Nephron (organoid): ENCODE measurements around the gene AOPEP.
"Not testable (repeated sequence)": the region's sequence is repeated elsewhere in the genome, so short reads cannot be mapped to it uniquely, and the experiment has no call there.

Experiments used
- H3K27ac Mint-ChIP-seq, 3 experiments: 2 replicates each; pipeline ENCODE4 v1.8.0; 2020; ENCODE audit warnings: mixed read lengths in 3 of 3, mild to moderate bottlenecking in 2 of 3, moderate library complexity in 1 of 3
- H3K27me3 Mint-ChIP-seq: 2 replicates; pipeline ENCODE4 v1.8.0; 2021; ENCODE audit warnings: low read depth, mild to moderate bottlenecking, moderate library complexity, mixed read lengths
- H3K36me3 Mint-ChIP-seq: 2 replicates; pipeline ENCODE4 v1.8.0; 2020; ENCODE audit warnings: low read depth, mixed read lengths
- H3K4me1 Mint-ChIP-seq: 2 replicates; pipeline ENCODE4 v1.8.0; 2020; ENCODE audit warnings: mixed read lengths
- H3K4me3 Mint-ChIP-seq, 3 experiments: 2 replicates each; pipeline ENCODE4 v1.8.0; 2020; ENCODE audit warnings: mild to moderate bottlenecking in 3 of 3, mixed read lengths in 3 of 3, moderate library complexity in 2 of 3
- H3K9me3 Mint-ChIP-seq: 2 replicates; pipeline ENCODE4 v1.8.0; 2020; ENCODE audit warnings: mixed read lengths
- TF ChIP-seq, protein P1 (sequence below), 3 experiments: fragments of 200-600 bp; sonication (generic); IDR thresholded peaks; one replicate each; pipeline ENCODE4 v1.5.0; 2021; ENCODE audit warnings: antibody characterized with exemption in 3 of 3; ENCODE audit not compliant: unreplicated experiment in 3 of 3

AOPEP gene

DNA sequence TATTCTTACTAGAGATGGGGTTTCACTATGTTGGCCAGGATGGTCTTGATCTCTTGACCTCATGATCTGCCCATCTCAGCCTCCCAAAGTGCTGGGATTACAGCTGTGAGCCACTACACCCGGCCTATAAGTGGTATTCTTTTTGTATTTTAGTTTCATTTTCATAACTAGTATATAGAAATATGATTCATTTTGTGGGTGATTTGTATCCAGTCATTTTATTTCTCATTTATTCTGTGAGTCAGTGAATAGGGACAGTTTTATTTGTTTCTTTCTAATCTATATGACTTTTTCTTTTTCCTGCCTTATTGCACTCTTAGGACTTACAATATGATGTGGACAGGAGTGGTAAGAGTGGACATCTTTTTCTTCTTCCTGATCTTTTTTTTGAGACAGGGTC lies 112.9 kb downstream of the AOPEP start:
- TF ChIP-seq, protein P1, sequence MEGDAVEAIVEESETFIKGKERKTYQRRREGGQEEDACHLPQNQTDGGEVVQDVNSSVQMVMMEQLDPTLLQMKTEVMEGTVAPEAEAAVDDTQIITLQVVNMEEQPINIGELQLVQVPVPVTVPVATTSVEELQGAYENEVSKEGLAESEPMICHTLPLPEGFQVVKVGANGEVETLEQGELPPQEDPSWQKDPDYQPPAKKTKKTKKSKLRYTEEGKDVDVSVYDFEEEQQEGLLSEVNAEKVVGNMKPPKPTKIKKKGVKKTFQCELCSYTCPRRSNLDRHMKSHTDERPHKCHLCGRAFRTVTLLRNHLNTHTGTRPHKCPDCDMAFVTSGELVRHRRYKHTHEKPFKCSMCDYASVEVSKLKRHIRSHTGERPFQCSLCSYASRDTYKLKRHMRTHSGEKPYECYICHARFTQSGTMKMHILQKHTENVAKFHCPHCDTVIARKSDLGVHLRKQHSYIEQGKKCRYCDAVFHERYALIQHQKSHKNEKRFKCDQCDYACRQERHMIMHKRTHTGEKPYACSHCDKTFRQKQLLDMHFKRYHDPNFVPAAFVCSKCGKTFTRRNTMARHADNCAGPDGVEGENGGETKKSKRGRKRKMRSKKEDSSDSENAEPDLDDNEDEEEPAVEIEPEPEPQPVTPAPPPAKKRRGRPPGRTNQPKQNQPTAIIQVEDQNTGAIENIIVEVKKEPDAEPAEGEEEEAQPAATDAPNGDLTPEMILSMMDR (IDR thresholded peaks at IDR 0.05; ENCODE audit: unreplicated experiment in 3 of 3) = no peak
- H3K4me3 Mint-ChIP-seq = no peak overlapping the region
- H3K36me3 Mint-ChIP-seq = peaks cover 52% of the 10 kb centered on the region
- no peaks in the 10 kb centered on the region for H3K27me3 Mint-ChIP-seq
- H3K4me1 Mint-ChIP-seq = no peaks in the 10 kb centered on the region
- no peak overlapping the region for H3K27ac Mint-ChIP-seq
- H3K9me3 Mint-ChIP-seq = peaks cover 38% of the 10 kb centered on the region

DNA sequence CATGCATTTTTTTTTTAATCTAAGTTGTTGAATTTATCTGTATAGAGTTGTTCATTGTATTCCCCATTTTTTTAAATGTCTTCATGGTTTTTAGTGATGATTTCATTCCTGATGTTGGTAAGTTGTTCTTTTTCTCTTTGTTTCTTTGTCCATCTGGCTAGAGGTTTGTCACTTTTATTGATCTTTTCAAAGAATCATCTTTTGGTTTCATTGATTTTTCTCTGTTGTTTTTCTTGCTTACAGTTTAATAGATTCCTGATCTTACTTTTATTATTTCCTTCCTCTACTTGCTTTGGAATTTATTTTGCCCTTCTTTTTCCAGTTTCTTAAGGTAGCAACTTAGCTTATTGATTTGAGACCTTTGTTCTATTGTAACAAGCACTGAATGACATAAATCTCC lies 114.2 kb downstream of the AOPEP start:
- Mint-ChIP-seq H3K27me3 (no peaks in the 10 kb centered on the region), H3K9me3 (peaks cover 38% of the 10 kb centered on the region), H3K4me3 (no peak overlapping the region), H3K27ac (no peak overlapping the region), H3K4me1 (peaks cover 5% of the 10 kb centered on the region), H3K36me3 (peaks cover 53% of the 10 kb centered on the region)
- TF ChIP-seq, protein P1 (IDR thresholded peaks at IDR 0.05; ENCODE audit: unreplicated experiment in 3 of 3) = no peak

DNA sequence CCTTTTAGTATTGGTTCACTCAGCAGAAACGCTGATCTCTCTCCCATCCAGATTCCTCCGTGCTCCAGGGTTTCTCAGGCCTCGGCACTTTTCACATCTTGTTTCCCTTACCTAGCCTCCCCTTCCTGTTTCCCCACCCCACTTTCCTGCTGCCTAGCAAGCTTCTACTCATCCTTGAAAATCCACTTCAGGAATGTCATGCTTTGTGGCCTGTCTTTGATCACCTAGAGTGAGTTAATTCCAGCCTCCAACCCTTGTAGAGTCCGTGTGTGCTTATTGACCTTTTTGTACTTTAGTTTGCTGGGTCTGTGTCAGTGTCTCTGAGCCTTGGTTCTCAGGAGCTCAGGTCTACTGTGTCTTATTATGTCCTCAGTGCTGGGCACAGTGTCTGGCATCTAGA lies 116.6 kb downstream of the AOPEP start:
- no peak overlapping the region for H3K4me3 Mint-ChIP-seq
- H3K27me3 Mint-ChIP-seq = no peaks in the 10 kb centered on the region
- H3K27ac Mint-ChIP-seq = peak overlapping the region in 2 of 3 experiments; percentile 5 to 61
- peaks cover 43% of the 10 kb centered on the region for H3K36me3 Mint-ChIP-seq
- H3K9me3 Mint-ChIP-seq = peaks cover 27% of the 10 kb centered on the region
- TF ChIP-seq, protein P1 (IDR thresholded peaks at IDR 0.05; ENCODE audit: unreplicated experiment in 3 of 3) = no peak
- H3K4me1 Mint-ChIP-seq = peaks cover 23% of the 10 kb centered on the region

DNA sequence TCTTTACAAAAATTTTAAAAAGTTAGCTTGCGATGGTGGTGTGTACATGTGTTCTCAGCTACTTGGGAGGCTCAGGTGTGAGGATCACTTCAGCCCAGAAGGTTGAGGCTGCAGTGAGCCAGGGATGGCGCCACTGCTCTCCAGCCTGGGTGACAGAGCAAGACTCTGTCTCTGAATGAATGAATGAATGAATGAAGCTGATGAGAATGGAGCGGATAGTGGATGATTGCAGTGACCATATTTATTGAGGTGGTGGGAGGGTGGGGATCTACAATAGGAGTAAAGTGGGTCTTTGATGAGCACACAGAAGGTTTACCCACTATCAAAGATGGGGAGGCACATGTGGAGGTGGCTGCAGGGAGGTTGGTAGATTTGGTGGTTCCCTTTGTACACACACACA lies 120.2 kb downstream of the AOPEP start:
- H3K4me3 Mint-ChIP-seq = no peak overlapping the region
- H3K27ac Mint-ChIP-seq = peak overlapping the region in 2 of 3 experiments; percentile 76 to 83
- no peaks in the 10 kb centered on the region for H3K27me3 Mint-ChIP-seq
- H3K9me3 Mint-ChIP-seq = peaks cover 3% of the 10 kb centered on the region
- TF ChIP-seq, protein P1 (IDR thresholded peaks at IDR 0.05; ENCODE audit: unreplicated experiment in 3 of 3) = no peak
- H3K4me1 Mint-ChIP-seq = peaks cover 27% of the 10 kb centered on the region
- H3K36me3 Mint-ChIP-seq = peaks cover 19% of the 10 kb centered on the region

DNA sequence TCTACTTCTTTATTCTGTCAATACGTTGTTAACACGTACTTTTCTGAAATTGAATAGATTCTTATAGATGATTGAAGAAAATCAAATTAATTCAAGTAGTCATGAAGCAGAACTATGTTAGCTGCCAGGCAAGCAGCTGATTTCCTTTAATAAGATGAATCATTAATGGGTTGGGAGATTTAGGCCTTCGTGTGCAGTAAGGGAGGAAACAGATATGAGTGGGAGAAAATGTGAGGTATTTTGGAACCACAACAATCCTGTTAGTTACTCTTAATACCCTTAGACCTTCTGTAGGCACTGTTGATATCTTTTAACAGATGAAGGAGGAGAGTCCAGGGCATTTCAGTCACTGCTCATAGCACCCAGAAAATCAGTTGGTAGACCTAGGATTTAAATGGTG lies 121.0 kb downstream of the AOPEP start:
- no peaks in the 10 kb centered on the region for H3K27me3 Mint-ChIP-seq
- TF ChIP-seq, protein P1 (IDR thresholded peaks at IDR 0.05; ENCODE audit: unreplicated experiment in 3 of 3) = no peak
- no peak overlapping the region for H3K4me3 Mint-ChIP-seq

DNA sequence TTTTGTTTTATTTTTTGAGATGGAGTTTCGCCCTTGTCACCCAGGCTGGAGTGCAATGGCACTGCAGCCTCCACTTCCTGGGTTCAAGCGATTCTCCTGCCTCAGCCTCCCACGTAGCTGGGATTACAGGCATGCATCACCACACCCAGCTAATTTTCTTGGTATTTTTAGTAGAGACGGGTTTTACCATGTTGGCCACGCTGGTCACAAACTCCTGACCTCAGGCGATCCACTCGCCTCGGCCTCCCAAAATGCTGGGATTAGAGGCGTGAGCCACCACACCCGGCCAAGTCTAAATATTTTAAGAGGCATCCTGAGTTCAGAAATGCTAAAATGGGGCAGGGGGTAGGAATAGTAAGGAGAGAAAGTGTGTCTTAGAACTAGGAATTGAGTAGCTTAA lies 122.3 kb downstream of the AOPEP start:
- Mint-ChIP-seq H3K36me3 (peaks cover 14% of the 10 kb centered on the region), H3K4me1 (peaks cover 31% of the 10 kb centered on the region)
- H3K4me3 Mint-ChIP-seq, H3K27me3 Mint-ChIP-seq, H3K27ac Mint-ChIP-seq, H3K9me3 Mint-ChIP-seq: not testable (repeated sequence)

More for the DNA sequence above, 121.0 kb downstream of the AOPEP start:
- Mint-ChIP-seq H3K9me3 (peaks cover 3% of the 10 kb centered on the region), H3K27ac (peak overlapping the region; percentile 76 to 92 (median 83)), H3K36me3 (peaks cover 19% of the 10 kb centered on the region), H3K4me1 (peaks cover 31% of the 10 kb centered on the region)
